ENCODE results near the gene SERPINB5.

Gene SERPINB5, protein sequence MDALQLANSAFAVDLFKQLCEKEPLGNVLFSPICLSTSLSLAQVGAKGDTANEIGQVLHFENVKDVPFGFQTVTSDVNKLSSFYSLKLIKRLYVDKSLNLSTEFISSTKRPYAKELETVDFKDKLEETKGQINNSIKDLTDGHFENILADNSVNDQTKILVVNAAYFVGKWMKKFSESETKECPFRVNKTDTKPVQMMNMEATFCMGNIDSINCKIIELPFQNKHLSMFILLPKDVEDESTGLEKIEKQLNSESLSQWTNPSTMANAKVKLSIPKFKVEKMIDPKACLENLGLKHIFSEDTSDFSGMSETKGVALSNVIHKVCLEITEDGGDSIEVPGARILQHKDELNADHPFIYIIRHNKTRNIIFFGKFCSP

GRCh38 chr18:63476668-63477067 lies at the start of gene SERPINB5:
SERPINB5 (plus strand) TSS chr18:63476958; CDS start chr18:63484429, 7,471 bp downstream.
- DNase-seq (ENCODE audit: extremely low spot score), result no peak
- TF ChIP-seq, protein P1, sequence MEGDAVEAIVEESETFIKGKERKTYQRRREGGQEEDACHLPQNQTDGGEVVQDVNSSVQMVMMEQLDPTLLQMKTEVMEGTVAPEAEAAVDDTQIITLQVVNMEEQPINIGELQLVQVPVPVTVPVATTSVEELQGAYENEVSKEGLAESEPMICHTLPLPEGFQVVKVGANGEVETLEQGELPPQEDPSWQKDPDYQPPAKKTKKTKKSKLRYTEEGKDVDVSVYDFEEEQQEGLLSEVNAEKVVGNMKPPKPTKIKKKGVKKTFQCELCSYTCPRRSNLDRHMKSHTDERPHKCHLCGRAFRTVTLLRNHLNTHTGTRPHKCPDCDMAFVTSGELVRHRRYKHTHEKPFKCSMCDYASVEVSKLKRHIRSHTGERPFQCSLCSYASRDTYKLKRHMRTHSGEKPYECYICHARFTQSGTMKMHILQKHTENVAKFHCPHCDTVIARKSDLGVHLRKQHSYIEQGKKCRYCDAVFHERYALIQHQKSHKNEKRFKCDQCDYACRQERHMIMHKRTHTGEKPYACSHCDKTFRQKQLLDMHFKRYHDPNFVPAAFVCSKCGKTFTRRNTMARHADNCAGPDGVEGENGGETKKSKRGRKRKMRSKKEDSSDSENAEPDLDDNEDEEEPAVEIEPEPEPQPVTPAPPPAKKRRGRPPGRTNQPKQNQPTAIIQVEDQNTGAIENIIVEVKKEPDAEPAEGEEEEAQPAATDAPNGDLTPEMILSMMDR (IDR thresholded peaks at IDR 0.05; ENCODE audit: control extremely low read depth, extremely low read depth, low read depth, missing control alignments), result no peak
- CTCF ChIA-PET, result interaction anchor here (0.6 to 1.7 kb wide), 3 partner anchors 9 to 188 kb away, joined by 3 to 5 read pairs (median 4); no protein-coding TSS in a partner anchor
- POLR2A ChIA-PET, result no interaction called here

GRCh38 chr18:63427558-63427957 lies 49.2 kb upstream of the SERPINB5 start:
- DNase-seq (ENCODE audit: extremely low spot score), result no peak
- TF ChIP-seq, protein P1 (IDR thresholded peaks at IDR 0.05; ENCODE audit: control extremely low read depth, extremely low read depth, low read depth, missing control alignments), result no peak
- POLR2A ChIA-PET, result no interaction called here
- CTCF ChIA-PET, result interaction anchor here (6.2 kb wide), 1 partner anchor 11 kb away, joined by 68 read pairs; no protein-coding TSS in a partner anchor

- POLR2A ChIA-PET, result no interaction called here
- CTCF ChIA-PET, result interaction anchor here (1.1 to 1.3 kb wide), 2 partner anchors 9 kb away, joined by 3 to 5 read pairs; partner anchors contain the start of gene VPS4B
- TF ChIP-seq, protein P1 (IDR thresholded peaks at IDR 0.05; ENCODE audit: control extremely low read depth, extremely low read depth, low read depth, missing control alignments), result no peak
- DNase-seq (ENCODE audit: extremely low spot score), result no peak
Observed at GRCh38 chr18:63430526-63430925, 46.2 kb upstream of the SERPINB5 start.

- TF ChIP-seq, protein P1 (IDR thresholded peaks at IDR 0.05; ENCODE audit: control extremely low read depth, extremely low read depth, low read depth, missing control alignments), result no peak
- CTCF ChIA-PET, result interaction anchor here (1.1 to 1.3 kb wide), 2 partner anchors 8 to 9 kb away, joined by 3 to 5 read pairs; partner anchors contain the start of gene VPS4B
- POLR2A ChIA-PET, result no interaction called here
- DNase-seq (ENCODE audit: extremely low spot score), result no peak
Observed at GRCh38 chr18:63431180-63431579, 45.6 kb upstream of the SERPINB5 start.

- TF ChIP-seq, protein P1 (IDR thresholded peaks at IDR 0.05; ENCODE audit: control extremely low read depth, extremely low read depth, low read depth, missing control alignments), result no peak
- no peak for DNase-seq (ENCODE audit: extremely low spot score)
- CTCF ChIA-PET, result interaction anchor here (0.9 to 2.1 kb wide), 2 partner anchors 9 to 92 kb away, joined by 3 to 8 read pairs; no protein-coding TSS in a partner anchor
- POLR2A ChIA-PET, result no interaction called here
Observed at GRCh38 chr18:63433334-63433866, 43.4 kb upstream of the SERPINB5 start.

GRCh38 chr18:63438181-63438580 lies 38.6 kb upstream of the SERPINB5 start:
- POLR2A ChIA-PET, result no interaction called here
- TF ChIP-seq, protein P1 (IDR thresholded peaks at IDR 0.05; ENCODE audit: control extremely low read depth, extremely low read depth, low read depth, missing control alignments), result no peak
- no peak for DNase-seq (ENCODE audit: extremely low spot score)
- CTCF ChIA-PET, result interaction anchor here (0.6 to 6.0 kb wide), 32 partner anchors 9 to 855 kb away, joined by 3 to 68 read pairs (median 4); no protein-coding TSS in a partner anchor
